Fibroblast of mammary gland (primary cell): ENCODE results near the gene ABLIM1.

ENCODE experiments used
- DNase-seq: peaks from one replicate; pipeline ENCODE4 v3.0.0-alpha.2; 2010; ENCODE audit warnings: low read depth
- H3K4me3 ChIP-seq: 2 replicates; pipeline ENCODE4 v1.5.1; 2011; ENCODE audit warnings: low read depth, mild to moderate bottlenecking, low read length, moderate library complexity; ENCODE audit not compliant: control insufficient read depth
- TF ChIP-seq, protein P1 (sequence below): conservative IDR thresholded peaks from 2 replicates; pipeline ENCODE4 v1.5.1; 2011; ENCODE audit warnings: low read depth, low read length, inconsistent platforms; ENCODE audit not compliant: control insufficient read depth, insufficient read depth

ABLIM1 gene

DNA sequence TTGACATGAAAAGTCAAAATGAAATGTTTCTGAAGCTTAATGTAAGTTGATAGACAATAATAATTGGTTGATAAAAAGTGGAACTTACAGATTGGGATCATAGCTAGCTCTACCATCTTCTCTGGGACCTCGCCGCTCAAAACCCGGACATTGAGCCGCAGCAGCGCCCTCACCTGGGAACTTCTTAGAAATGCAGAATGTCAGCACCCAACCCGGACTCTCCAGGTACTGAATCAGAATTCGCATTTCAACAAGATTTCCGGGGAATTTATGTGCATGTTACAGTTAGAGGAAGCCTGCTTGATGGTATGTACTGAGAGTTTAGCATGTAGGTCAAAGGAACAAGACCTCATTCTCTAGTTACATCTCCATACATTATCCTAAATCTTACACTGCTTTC is 36.7 kb upstream of the ABLIM1 start:
- DNase-seq, result no peak
- TF ChIP-seq, protein P1, sequence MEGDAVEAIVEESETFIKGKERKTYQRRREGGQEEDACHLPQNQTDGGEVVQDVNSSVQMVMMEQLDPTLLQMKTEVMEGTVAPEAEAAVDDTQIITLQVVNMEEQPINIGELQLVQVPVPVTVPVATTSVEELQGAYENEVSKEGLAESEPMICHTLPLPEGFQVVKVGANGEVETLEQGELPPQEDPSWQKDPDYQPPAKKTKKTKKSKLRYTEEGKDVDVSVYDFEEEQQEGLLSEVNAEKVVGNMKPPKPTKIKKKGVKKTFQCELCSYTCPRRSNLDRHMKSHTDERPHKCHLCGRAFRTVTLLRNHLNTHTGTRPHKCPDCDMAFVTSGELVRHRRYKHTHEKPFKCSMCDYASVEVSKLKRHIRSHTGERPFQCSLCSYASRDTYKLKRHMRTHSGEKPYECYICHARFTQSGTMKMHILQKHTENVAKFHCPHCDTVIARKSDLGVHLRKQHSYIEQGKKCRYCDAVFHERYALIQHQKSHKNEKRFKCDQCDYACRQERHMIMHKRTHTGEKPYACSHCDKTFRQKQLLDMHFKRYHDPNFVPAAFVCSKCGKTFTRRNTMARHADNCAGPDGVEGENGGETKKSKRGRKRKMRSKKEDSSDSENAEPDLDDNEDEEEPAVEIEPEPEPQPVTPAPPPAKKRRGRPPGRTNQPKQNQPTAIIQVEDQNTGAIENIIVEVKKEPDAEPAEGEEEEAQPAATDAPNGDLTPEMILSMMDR, result peak; percentile 44
- no peak overlapping the region for H3K4me3 ChIP-seq

DNA sequence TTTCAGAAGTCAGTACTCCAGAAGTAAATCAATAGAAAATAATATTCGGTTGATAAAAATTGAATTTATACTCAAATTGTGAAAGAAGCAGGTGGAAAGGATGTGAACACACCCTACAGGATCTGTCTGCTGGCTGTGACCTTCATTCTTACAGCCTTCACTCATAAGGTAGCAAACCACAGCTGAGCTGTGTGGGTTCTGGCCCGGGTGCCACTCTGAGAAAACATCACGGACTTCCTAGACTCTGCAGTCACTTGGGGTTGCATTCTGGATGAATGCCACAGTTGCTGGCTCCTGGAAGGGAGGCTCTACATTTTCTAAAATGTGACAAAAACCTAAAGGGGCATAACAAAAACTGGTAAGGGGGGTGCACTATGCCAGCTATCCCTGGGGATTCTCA is 36.0 kb upstream of the ABLIM1 start:
- H3K4me3 ChIP-seq, result no peak overlapping the region
- no peak for DNase-seq
- TF ChIP-seq, protein P1, result no peak

DNA sequence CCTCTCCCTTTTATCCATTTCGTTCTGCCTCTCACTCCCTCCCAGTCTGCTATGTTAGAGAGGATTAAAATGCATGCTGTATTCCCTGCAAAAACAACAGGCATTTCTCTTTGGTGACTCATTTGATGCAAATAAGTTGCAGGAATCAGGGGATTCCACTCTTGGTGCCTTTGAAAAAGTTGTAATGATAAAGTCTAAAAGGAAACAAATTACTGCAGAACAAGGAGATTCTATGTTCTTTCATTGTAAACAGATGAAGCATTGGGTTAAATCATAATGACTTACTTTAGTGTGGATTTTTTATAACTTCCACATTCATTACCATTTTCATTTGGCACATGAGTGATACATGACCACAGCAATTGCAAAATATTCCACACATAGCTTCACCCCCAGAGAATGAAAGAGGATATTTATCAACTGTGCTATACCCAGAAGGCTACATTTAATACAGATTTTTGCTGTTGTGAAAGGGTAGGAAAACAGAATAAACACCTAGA is 33.4 kb upstream of the ABLIM1 start:
- TF ChIP-seq, protein P1, result no peak

DNA sequence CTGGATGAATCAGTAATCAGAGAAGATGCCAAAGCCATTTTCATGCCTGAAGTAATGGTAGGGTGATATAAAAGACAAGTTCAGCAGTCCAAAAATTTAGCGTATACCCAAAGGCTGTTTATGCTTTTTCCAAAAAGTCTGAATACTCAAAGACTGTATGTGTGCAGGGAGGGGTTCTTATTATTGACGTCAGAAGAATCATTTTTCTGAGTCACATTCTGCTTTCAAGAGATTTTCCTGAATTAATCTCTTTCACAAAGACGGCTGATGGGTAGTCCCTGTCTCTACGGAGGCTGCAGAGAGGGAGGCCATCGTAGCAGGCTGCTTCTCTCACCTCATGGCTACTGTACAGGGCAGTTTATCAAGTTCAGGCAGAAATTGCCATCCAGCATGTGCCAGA is 30.7 kb upstream of the ABLIM1 start:
- TF ChIP-seq, protein P1, result no peak
- no peak overlapping the region for H3K4me3 ChIP-seq
- DNase-seq, result peak; percentile 7

More for the DNA sequence above, 33.4 kb upstream of the ABLIM1 start:
- DNase-seq, result peak; percentile 35
- no peak overlapping the region for H3K4me3 ChIP-seq

DNA sequence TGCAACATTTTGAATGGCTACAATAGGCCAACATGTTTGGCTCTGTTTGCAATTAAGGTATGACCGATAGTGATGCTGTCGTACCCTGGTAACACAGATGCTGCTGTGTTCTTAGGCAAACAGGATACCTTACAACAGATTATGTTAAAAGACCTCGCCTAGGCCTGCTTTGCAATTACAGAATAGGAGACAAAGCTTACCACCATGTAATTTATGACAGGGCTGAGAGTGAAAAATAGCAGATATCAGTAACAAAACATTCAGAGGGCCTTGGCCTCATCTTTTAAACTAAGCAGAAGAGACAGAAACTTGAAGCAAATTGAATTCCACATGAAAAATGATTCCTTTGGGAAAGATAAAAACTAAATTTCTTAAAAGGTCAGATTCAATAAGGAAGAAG is 29.4 kb upstream of the ABLIM1 start:
- H3K4me3 ChIP-seq, result no peak overlapping the region
- DNase-seq, result no peak
- TF ChIP-seq, protein P1, result no peak

DNA sequence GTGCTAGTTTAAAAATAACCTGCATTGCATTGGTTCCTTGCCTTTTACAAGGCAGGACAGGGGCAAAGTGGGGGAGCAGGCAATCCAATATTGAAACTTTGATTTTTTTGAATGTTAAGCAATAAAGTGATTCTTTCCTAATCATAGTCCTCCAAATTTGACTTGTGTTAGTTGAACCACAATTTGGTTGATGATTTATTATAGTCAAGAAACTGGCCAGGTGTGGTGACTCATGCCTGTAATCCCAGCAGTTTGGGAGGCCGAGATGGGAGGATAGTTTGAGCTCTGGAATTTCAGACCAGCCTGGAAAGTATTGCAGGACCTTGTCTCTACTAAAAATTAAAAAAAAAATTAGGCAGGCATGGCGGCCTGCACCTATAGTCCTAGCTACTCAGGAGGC is 27.9 kb upstream of the ABLIM1 start:
- DNase-seq, result no peak
- TF ChIP-seq, protein P1, result no peak
- H3K4me3 ChIP-seq, result no peak overlapping the region

DNA sequence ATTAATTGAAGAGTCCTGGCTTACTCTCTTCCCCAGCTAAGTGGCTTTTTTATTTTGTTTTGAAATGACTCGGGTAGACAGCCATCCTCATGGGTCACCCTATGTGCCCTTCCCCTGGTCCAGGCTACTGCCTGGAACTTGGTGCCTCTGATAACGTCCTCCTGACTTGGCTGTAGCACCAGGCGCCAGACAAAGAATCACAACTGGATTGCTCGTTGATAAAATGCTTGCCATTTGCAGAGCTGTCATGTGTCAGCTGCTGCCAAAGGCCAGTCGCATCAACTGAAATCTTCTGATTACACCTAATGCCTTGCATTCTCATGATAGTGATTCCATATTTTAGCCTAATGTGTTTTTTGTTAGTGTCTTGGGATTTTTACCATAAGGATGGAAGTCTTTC is 27.4 kb upstream of the ABLIM1 start:
- TF ChIP-seq, protein P1, result no peak
- DNase-seq, result no peak

More for the DNA sequence above, 27.4 kb upstream of the ABLIM1 start:
- H3K4me3 ChIP-seq, result no peak overlapping the region
